SK-N-SH (cell line): ENCODE results near the gene PRR20E. TPM values are rescaled to one million over a fixed set of nuclear protein-coding genes. Genes with fewer than 3 reads are reported as not detected.

Source experiments
- CTCF ChIA-PET: fragments of 300-600, 350-600 bp; formaldehyde crosslinking; extraction: SDS; loops from one replicate; lab custom pipeline; 2021; lab: Yijun Ruan, JAX
- POLR2A ChIA-PET: fragments of 350-600 bp; sonication (Branson Sonifier 250); formaldehyde crosslinking; extraction: SDS; loops from one replicate; lab custom pipeline; 2020; ENCODE audit warnings: antibody characterized with exemption, inconsistent platforms; lab: Yijun Ruan, JAX
- DNase-seq: peaks from one replicate; pipeline ENCODE4 v3.0.0; 2012
- H2AFZ ChIP-seq: fragments of 200-600 bp; sonication (generic); 2 replicates; pipeline ENCODE4 v1.8.1; 2016; ENCODE audit warnings: antibody characterized with exemption, mild to moderate bottlenecking, low read depth
- H3F3A ChIP-seq: fragments of 200-600 bp; sonication (generic); replicated peaks from 2 replicates; pipeline ENCODE3; 2016; ENCODE audit warnings: antibody characterized with exemption, mild to moderate bottlenecking; ENCODE audit not compliant: insufficient read depth
- H3K27ac ChIP-seq, 2 experiments: fragments of 200-500 bp in 1 of 2; fragments of 200-600 bp in 1 of 2; sonication (Bioruptor generic) in 1 of 2; sonication (generic), shearing (Covaris generic) in 1 of 2; 2 replicates each; pipeline versions ENCODE4 v1.5.1 to v1.6.1; 2014 to 2016; ENCODE audit warnings: low read depth in 2 of 2, inconsistent platforms in 1 of 2, low read length in 1 of 2, mild to moderate bottlenecking in 1 of 2, mixed read lengths in 1 of 2
- H3K27me3 ChIP-seq: fragments of 200-600 bp; sonication (generic), shearing (Covaris generic); 2 replicates; pipeline ENCODE4 v1.6.1; 2016; ENCODE audit warnings: mixed run types; ENCODE audit not compliant: insufficient read depth
- H3K36me3 ChIP-seq, 2 experiments: fragments of 200-500 bp in 1 of 2; fragments of 200-600 bp in 1 of 2; sonication (Bioruptor generic) in 1 of 2; sonication (generic) in 1 of 2; replicated peaks in 1 of 2; 2 replicates each; pipeline versions ENCODE3 to v1.5.1; 2014 to 2016; ENCODE audit warnings: low read length in 1 of 2, mild to moderate bottlenecking in 1 of 2; ENCODE audit not compliant: insufficient read depth in 2 of 2, control insufficient read depth in 1 of 2
- H3K4me1 ChIP-seq, 2 experiments: fragments of 200-500 bp in 1 of 2; fragments of 200-600 bp in 1 of 2; sonication (Bioruptor generic) in 1 of 2; sonication (generic), shearing (Covaris generic) in 1 of 2; 2 replicates each; pipeline versions ENCODE4 v1.5.1 to v1.6.1; 2014 to 2016; ENCODE audit warnings: low read depth in 1 of 2, low read length in 1 of 2, mixed run types in 1 of 2; ENCODE audit not compliant: insufficient read depth in 2 of 2, control insufficient read depth in 1 of 2
- H3K4me2 ChIP-seq: fragments of 200-600 bp; sonication (generic), shearing (Covaris generic); 2 replicates; pipeline ENCODE4 v1.6.1; 2017; ENCODE audit warnings: mixed run types
- H3K4me3 ChIP-seq, 2 experiments: fragments of 200-500 bp in 1 of 2; fragments of 200-600 bp in 1 of 2; sonication (Bioruptor generic) in 1 of 2; sonication (generic), shearing (Covaris generic) in 1 of 2; 2 replicates each; pipeline versions ENCODE4 v1.5.1 to v1.8.1; 2014 to 2016; ENCODE audit warnings: low read depth in 2 of 2, inconsistent platforms in 1 of 2, low read length in 1 of 2, mild to moderate bottlenecking in 1 of 2, mixed read lengths in 1 of 2, moderate library complexity in 1 of 2
- H3K79me2 ChIP-seq: fragments of 200-600 bp; sonication (generic); 2 replicates; pipeline ENCODE4 v1.8.1; 2017; ENCODE audit warnings: mild to moderate bottlenecking; ENCODE audit not compliant: insufficient read depth
- H3K9ac ChIP-seq: fragments of 200-600 bp; sonication (generic); 2 replicates; pipeline ENCODE4 v1.6.1; 2017; ENCODE audit warnings: mixed run types
- H3K9me2 ChIP-seq: fragments of 200-600 bp; sonication (generic); 2 replicates; pipeline ENCODE4 v1.6.1; 2017; ENCODE audit warnings: mixed run types
- H3K9me3 ChIP-seq: fragments of 200-600 bp; sonication (generic); 2 replicates; pipeline ENCODE4 v1.6.1; 2017; ENCODE audit warnings: mixed run types, mild to moderate bottlenecking, moderate library complexity
- H4K20me1 ChIP-seq: fragments of 200-600 bp; sonication (generic); 2 replicates; pipeline ENCODE4 v1.6.1; 2017; ENCODE audit warnings: mild to moderate bottlenecking, mixed run types; ENCODE audit not compliant: insufficient read depth
- EP300 ChIP-seq, 2 experiments: IDR thresholded peaks; 2 replicates each; pipeline versions ENCODE4 v1.4.0 to v1.6.1; 2012; ENCODE audit warnings: borderline replicate concordance in 1 of 2, low read depth in 1 of 2, low read length in 1 of 2
- FOSL2 ChIP-seq: IDR thresholded peaks from 2 replicates; pipeline ENCODE4 v1.4.0; 2012; ENCODE audit warnings: low read depth, mild to moderate bottlenecking, moderate library complexity, borderline replicate concordance
- FOXJ3 ChIP-seq: sonication (generic); formaldehyde crosslinking; IDR thresholded peaks from 2 replicates; pipeline ENCODE4 v1.5.1; 2020; ENCODE audit warnings: mild to moderate bottlenecking, missing genetic modification reagents
- MEF2A ChIP-seq: IDR thresholded peaks from 2 replicates; pipeline ENCODE4 v1.4.0; 2012; ENCODE audit warnings: low read depth, borderline replicate concordance
- POLR2AphosphoS5 ChIP-seq: IDR thresholded peaks from 2 replicates; pipeline ENCODE4 v1.6.1; 2012; ENCODE audit warnings: low read depth, low read length
- RAD21 ChIP-seq: IDR thresholded peaks from 2 replicates; pipeline ENCODE4 v1.6.1; 2012; ENCODE audit warnings: mild to moderate bottlenecking, low read length
- RFX5 ChIP-seq: IDR thresholded peaks from 2 replicates; pipeline ENCODE4 v1.6.1; 2012; ENCODE audit warnings: mild to moderate bottlenecking, improper control_type of control experiment, low read length
- RXRA ChIP-seq: IDR thresholded peaks from 2 replicates; pipeline ENCODE4 v1.4.0; 2012; ENCODE audit warnings: low read depth, mild to moderate bottlenecking, borderline replicate concordance
- SIN3A ChIP-seq: IDR thresholded peaks from 2 replicates; pipeline ENCODE4 v1.6.1; 2012; ENCODE audit warnings: low read depth, mild to moderate bottlenecking, low read length, moderate library complexity, borderline replicate concordance
- SMC3 ChIP-seq: IDR thresholded peaks from 2 replicates; pipeline ENCODE4 v1.6.1; 2012; ENCODE audit warnings: low read depth, low read length, improper control_type of control experiment
- TAF1 ChIP-seq: IDR thresholded peaks from 2 replicates; pipeline ENCODE4 v1.6.1; 2012; ENCODE audit warnings: low read depth, mild to moderate bottlenecking, low read length, moderate library complexity, borderline replicate concordance
- TCF12 ChIP-seq: IDR thresholded peaks from 2 replicates; pipeline ENCODE4 v1.4.0; 2012
- TEAD4 ChIP-seq: IDR thresholded peaks from 2 replicates; pipeline ENCODE4 v1.4.0; 2012; ENCODE audit warnings: mild to moderate bottlenecking, borderline replicate concordance; ENCODE audit not compliant: insufficient read depth
- USF1 ChIP-seq: IDR thresholded peaks from 2 replicates; pipeline ENCODE4 v1.4.0; 2012; ENCODE audit warnings: low read depth, borderline replicate concordance
- USF2 ChIP-seq: fragments of 150-350 bp; IDR thresholded peaks from 2 replicates; pipeline ENCODE4 v1.6.1; 2017; ENCODE audit warnings: antibody characterized with exemption, low read length, low read depth, borderline replicate concordance
- YY1 ChIP-seq: IDR thresholded peaks from 2 replicates; pipeline ENCODE4 v1.4.0; 2012; ENCODE audit warnings: low read depth, mild to moderate bottlenecking
- WGBS: methylation state at CpG from one replicate; pipeline ENCODE4 v1.1.6; 2017; ENCODE audit warnings: low lambda C conversion rate; 5-methylcytosine and 5-hydroxymethylcytosine counted together
- polyA plus RNA-seq, 3 experiments: library from polyadenylated mRNA; depleted of rRNA; stranded (reverse); fragments of >200 nt; gene quantifications; 2 replicates each; pipeline ENCODE4 v1.2.3, GENCODE V29; 2012

PRR20E gene
- polyA plus RNA-seq, 1 of the 3 experiments (the other 2 are of a cell fraction), result not detected

DNA sequence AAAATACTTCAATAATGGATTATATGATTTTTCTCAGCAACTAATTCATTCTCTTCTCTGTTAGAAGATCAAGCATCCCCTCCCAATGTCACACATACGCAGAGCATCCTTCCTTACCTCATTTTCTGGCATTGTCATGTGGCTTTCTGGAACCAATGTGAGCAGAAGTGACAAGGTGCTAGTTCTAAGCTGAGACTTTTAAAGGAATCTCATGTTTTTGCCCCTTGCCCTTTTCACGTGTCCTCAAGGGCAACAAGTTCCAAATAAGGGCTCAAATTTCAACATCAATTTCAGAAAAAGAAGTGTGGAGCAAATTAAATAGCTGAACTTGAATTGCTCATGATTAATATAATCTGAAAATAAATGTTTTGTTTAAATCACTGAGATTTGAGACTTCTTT is 30.9 kb upstream of the PRR20E start (continued):
- TF ChIP-seq TAF1, result no peak
- TF ChIP-seq TEAD4, result no peak
- no peak for TF ChIP-seq TCF12
- no peak for TF ChIP-seq USF2
- no peak for TF ChIP-seq RFX5
- no peak for TF ChIP-seq SMC3
- TF ChIP-seq POLR2AphosphoS5, result no peak

DNA sequence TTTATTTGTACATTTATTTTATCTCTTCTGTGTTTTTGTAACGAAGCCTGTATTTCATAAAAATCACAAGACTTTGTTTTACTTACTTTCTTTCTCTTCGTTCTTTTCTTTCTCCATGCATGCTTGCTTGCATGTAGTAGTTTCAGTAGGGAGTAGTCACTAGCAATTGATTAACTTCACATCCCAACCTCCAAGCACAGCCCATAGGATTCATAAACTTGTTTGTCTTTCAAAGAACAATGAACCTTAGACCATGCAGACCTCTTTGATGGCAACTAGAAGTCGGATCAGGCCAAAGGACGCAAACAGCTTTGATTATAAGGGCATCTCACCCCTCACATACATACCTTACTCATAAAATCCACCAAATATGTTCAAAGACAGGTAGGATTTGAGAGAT is 29.4 kb upstream of the PRR20E start:
- no peaks in the 10 kb centered on the region for H3K79me2 ChIP-seq
- H3K27me3 ChIP-seq, result no peaks in the 10 kb centered on the region
- no peak for DNase-seq
- TF ChIP-seq USF1 (no peak), USF2 (no peak), RXRA (no peak), FOXJ3 (CRISPR knock-in tag) (no peak), SIN3A (no peak), YY1 (no peak), EP300 (IDR thresholded peaks at IDR 0.05; ENCODE audit: borderline replicate concordance in 1 of 2, low read depth in 1 of 2, low read length in 1 of 2) (no peak), RAD21 (no peak), TEAD4 (no peak), FOSL2 (no peak), MEF2A (no peak)
- no peak overlapping the region for H3K27ac ChIP-seq
- POLR2A ChIA-PET, result no interaction called here
- no peaks in the 10 kb centered on the region for H3F3A ChIP-seq
- H3K9me3 ChIP-seq, result no peaks in the 10 kb centered on the region
- 2% methylated on average over 4 of the region's 4 CpGs for WGBS
- CTCF ChIA-PET, result no interaction called here
- H3K4me3 ChIP-seq, result no peak overlapping the region
- H3K36me3 ChIP-seq, result no peaks in the 10 kb centered on the region
- no peak overlapping the region for H2AFZ ChIP-seq
- H4K20me1 ChIP-seq, result no peaks in the 10 kb centered on the region
- no peaks in the 10 kb centered on the region for H3K4me1 ChIP-seq
- H3K9me2 ChIP-seq, result no peaks in the 10 kb centered on the region
- H3K9ac ChIP-seq, result no peak overlapping the region
- H3K4me2 ChIP-seq, result no peak overlapping the region
